GM12878 (cell line): ENCODE results near the gene FASN. TPM values are rescaled to one million over a fixed set of nuclear protein-coding genes. Genes with fewer than 3 reads are reported as not detected.

Experiments
- ASH2L ChIP-seq: fragments of 300-600, 200-600 bp; sonication (generic); IDR thresholded peaks from 2 replicates; pipeline ENCODE4 v1.6.1; 2017; ENCODE audit warnings: low read depth, mild to moderate bottlenecking, borderline replicate concordance
- BRCA1 ChIP-seq: IDR thresholded peaks from 2 replicates; pipeline ENCODE4 v1.6.1; 2011; ENCODE audit warnings: low read depth, low read length, improper control_type of control experiment
- CTCF ChIP-seq, 3 experiments: IDR thresholded peaks in 2 of 3; conservative IDR thresholded peaks in 1 of 3; 2 replicates each; pipeline ENCODE4 v1.5.1; 2011; ENCODE audit warnings: low read depth in 3 of 3, low read length in 3 of 3, mild to moderate bottlenecking in 3 of 3, control low read depth in 2 of 3, moderate library complexity in 2 of 3, inconsistent platforms in 1 of 3, mixed read lengths in 1 of 3; ENCODE audit not compliant: control insufficient read depth in 2 of 3, insufficient read depth in 1 of 3; ENCODE audit errors: extremely low read depth in 1 of 3
- CUX1 ChIP-seq: IDR thresholded peaks from 2 replicates; pipeline ENCODE4 v1.6.1; 2012; ENCODE audit warnings: improper control_type of control experiment, low read depth, low read length; ENCODE audit not compliant: insufficient replicate concordance
- EGR1 ChIP-seq, 2 experiments: IDR thresholded peaks; 1 replicate in 1 of 2; 2 replicates in 1 of 2; pipeline ENCODE4 v1.6.1; 2011 to 2012; ENCODE audit warnings: low read depth in 2 of 2, low read length in 2 of 2, borderline replicate concordance in 1 of 2, mild to moderate bottlenecking in 1 of 2, moderate library complexity in 1 of 2
- HCFC1 ChIP-seq: fragments of 150-350 bp; IDR thresholded peaks from 2 replicates; pipeline ENCODE4 v1.6.1; 2014; ENCODE audit warnings: low read length
- POLR2A ChIP-seq: IDR thresholded peaks from 2 replicates; pipeline ENCODE4 v1.6.1; 2011; ENCODE audit warnings: low read depth, mild to moderate bottlenecking, low read length
- POLR2AphosphoS2 ChIP-seq: IDR thresholded peaks from 2 replicates; pipeline ENCODE4 v1.6.1; 2011; ENCODE audit warnings: low read depth, mild to moderate bottlenecking, low read length, improper control_type of control experiment, moderate library complexity
- POU2F2 ChIP-seq: IDR thresholded peaks from 3 replicates; pipeline ENCODE4 v1.6.1; 2011; ENCODE audit warnings: low read depth, mild to moderate bottlenecking, low read length, borderline replicate concordance
- PRDM15 ChIP-seq: fragments of 450-650 bp; formaldehyde crosslinking; IDR thresholded peaks from 2 replicates; pipeline ENCODE4 v1.4.0; 2020; ENCODE audit warnings: mild to moderate bottlenecking, moderate library complexity
- RAD51 ChIP-seq: fragments of 450-650 bp; IDR thresholded peaks from 2 replicates; pipeline ENCODE4 v1.6.1; 2016; ENCODE audit warnings: moderate library complexity, mild to moderate bottlenecking, inconsistent platforms
- SIN3A ChIP-seq: IDR thresholded peaks from 2 replicates; pipeline ENCODE4 v1.6.1; 2012; ENCODE audit warnings: low read depth, low read length, improper control_type of control experiment
- SMAD5 ChIP-seq: IDR thresholded peaks from 2 replicates; pipeline ENCODE4 v1.6.1; 2016; ENCODE audit warnings: antibody characterized with exemption, low read depth
- SMC3 ChIP-seq: IDR thresholded peaks from 2 replicates; pipeline ENCODE4 v1.6.1; 2011; ENCODE audit warnings: low read length, improper control_type of control experiment, borderline replicate concordance
- STAT1 ChIP-seq: fragments of 450-650 bp; conservative IDR thresholded peaks from 2 replicates; pipeline ENCODE4 v1.6.1; 2014; ENCODE audit warnings: antibody characterized with exemption, mild to moderate bottlenecking
- ZZZ3 ChIP-seq: IDR thresholded peaks from 2 replicates; pipeline ENCODE4 v1.6.1; 2011; ENCODE audit warnings: low read depth; ENCODE audit not compliant: control insufficient read depth, insufficient read length
- polyA plus RNA-seq, 11 experiments: library from polyadenylated mRNA; depleted of rRNA in 4 of 11; unstranded in 6 of 11; stranded (reverse) in 5 of 11; fragments of >200 nt; fragmentation: Nextera tagmentation in 4 of 11; fragmentation: Illumina TruSeq in 1 of 11; extraction: Ambion mirVana in 4 of 11; extraction: Trizol in 1 of 11; gene quantifications; 1 replicate in 1 of 11; 2 replicates in 10 of 11; pipeline versions ENCODE4 v1.2.1 to v1.2.3, GENCODE V29; 2011 to 2016; ENCODE audit warnings: inconsistent platforms in 2 of 11, missing spikeins in 2 of 11, low read depth in 1 of 11
- total RNA-seq, 4 experiments: library from RNA; depleted of rRNA in 3 of 4; stranded (reverse); fragments of >200 nt in 3 of 4; fragmentation: Illumina TruSeq in 1 of 4; extraction: Trizol in 1 of 4; gene quantifications; 2 replicates each; pipeline versions ENCODE4 v1.2.1 to v1.2.3, GENCODE V29; 2013 to 2021

Gene FASN
- total and polyA plus RNA-seq, 10 of the 15 experiments (the other 5 are each of a cell fraction or from before 2014, with no cell fraction given), result 0.19 to 333 (median 30.4) TPM

- TF ChIP-seq EGR1 (IDR thresholded peaks at IDR 0.05; ENCODE audit: borderline replicate concordance in 1 of 2, low read depth in 2 of 2, low read length in 2 of 2), result peak; percentile 78 to 86
- 0 out of 2 replicates have a peak, but pooled peaks have one; percentile 39 for TF ChIP-seq PRDM15 (CRISPR knock-in tag)
- TF ChIP-seq CUX1, result no peak
- no peak for TF ChIP-seq SMAD5
- peak; percentile 75 for TF ChIP-seq POLR2A
- TF ChIP-seq ASH2L, result peak; percentile 71; the same call in 1 of the 2 replicates
- no peak for TF ChIP-seq STAT1
- TF ChIP-seq SIN3A, result 0 out of 2 replicates have a peak, but pooled peaks have one; percentile 22
- TF ChIP-seq HCFC1, result peak; percentile 88
- TF ChIP-seq POU2F2, result peak; percentile 87; the same call in 2 of the 3 replicates
- no peak; the same call in 1 of the 2 replicates for TF ChIP-seq SMC3
- TF ChIP-seq ZZZ3, result peak; percentile 73
- TF ChIP-seq POLR2AphosphoS2, result peak; percentile 82
- no peak for TF ChIP-seq RAD51
- peak; percentile 7; the same call in 1 of the 2 replicates for TF ChIP-seq BRCA1
- TF ChIP-seq CTCF (IDR thresholded peaks at IDR 0.05 in 2 of 3, conservative IDR thresholded peaks at IDR 0.05 in 1 of 3; ENCODE audit: control insufficient read depth in 2 of 3, extremely low read depth in 1 of 3, insufficient read depth in 1 of 3, low read depth in 3 of 3, low read length in 3 of 3), result no peak
Observed at GRCh38 chr17:82065638-82066303, 32.3 kb downstream of the FASN start, which contains the start of gene DUS1L (continued).
